Iris pigment epithelial cell (primary cell): ENCODE results near the gene BAIAP2.
"Not testable (repeated sequence)": the region's sequence is repeated elsewhere in the genome, so short reads cannot be mapped to it uniquely, and the experiment has no call there.

Source experiments
- DNase-seq: peaks from one replicate; pipeline ENCODE4 v3.0.0-alpha.2; 2011; ENCODE audit warnings: low read depth

Gene BAIAP2

GRCh38 chr17:81069135-81069645, 34.2 kb downstream of the BAIAP2 start:
- DNase-seq = no peak

- no peak for DNase-seq
Observed at GRCh38 chr17:81070541-81071246, 35.7 kb downstream of the BAIAP2 start.

GRCh38 chr17:81071761-81072741, 37.1 kb downstream of the BAIAP2 start:
- no peak for DNase-seq

GRCh38 chr17:81073967-81074839, 39.3 kb downstream of the BAIAP2 start:
- DNase-seq = no peak

GRCh38 chr17:81074875-81075274, 39.9 kb downstream of the BAIAP2 start:
- DNase-seq = no peak

DNA sequence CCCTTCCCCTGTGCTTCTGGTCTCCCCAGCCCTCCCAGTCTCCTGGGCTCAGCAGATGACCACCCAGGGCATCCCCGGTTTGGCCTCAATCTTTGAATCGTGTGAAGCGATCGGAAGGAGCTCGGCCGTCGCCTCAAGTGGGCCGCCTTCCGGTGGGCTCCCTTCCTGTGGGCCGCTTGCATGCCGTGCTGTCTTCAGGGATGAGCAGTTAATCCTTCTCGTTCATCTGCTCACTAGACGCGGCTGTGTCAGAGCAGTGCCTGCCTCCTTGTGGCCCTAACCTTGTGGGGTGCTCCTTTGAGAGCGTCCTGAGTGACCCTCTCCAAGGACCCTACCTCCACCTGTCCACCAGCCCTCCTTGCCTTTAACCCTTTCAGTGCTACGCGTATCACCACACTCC, 40.4 kb downstream of the BAIAP2 start:
- DNase-seq = no peak

DNA sequence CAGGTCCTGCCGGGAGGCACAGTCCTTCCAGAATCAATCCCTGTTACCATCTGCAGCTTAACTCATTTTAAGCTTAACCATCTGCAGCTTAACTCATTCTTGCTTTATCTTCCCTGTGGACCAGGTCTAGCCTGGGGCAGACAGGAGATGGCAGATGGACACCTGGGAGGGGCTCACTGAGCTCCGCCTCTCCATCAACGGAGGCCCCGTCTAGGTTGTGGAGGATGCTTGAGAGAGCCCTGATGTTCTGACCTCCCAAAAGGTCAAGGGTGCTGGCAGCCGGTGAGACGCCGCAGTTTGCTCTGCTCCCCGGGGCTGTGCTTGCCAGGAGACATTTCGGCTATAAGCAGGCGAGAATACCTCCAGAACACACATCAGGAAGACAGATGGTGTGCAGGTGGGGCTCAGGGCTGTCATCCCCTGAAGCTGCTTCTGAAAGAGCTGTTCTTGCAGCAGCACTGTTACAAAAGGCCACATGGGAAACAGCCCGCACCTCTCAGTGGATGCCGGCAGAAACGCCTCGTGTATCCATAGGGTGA, 41.3 kb downstream of the BAIAP2 start:
- DNase-seq = no peak

- not testable (repeated sequence) for DNase-seq
Observed at GRCh38 chr17:81078026-81078913, 43.3 kb downstream of the BAIAP2 start.

DNA sequence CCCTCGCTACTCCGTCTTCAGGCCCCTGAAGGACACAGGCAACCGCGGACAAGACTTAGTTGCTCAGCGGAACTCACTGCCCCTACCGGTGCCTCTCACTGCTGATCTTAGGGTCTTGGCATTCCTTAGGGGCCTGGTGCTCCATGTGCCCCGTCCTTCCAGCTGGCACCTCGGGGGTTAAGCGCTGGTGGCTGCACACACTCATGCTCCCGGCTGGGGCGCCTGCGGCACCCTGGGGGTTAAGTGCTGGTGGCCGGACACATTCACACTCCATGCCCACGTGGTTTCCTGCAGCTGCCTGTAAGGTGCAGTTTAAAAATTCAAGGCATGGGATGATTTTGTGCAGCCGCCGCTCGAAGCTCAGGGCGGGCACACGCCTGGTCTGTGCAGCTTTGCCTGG, 45.1 kb downstream of the BAIAP2 start:
- no peak for DNase-seq

GRCh38 chr17:81081222-81082176, 46.5 kb downstream of the BAIAP2 start:
- DNase-seq = no peak

- DNase-seq = no peak
Observed at GRCh38 chr17:81082177-81083073, 47.5 kb downstream of the BAIAP2 start.

DNA sequence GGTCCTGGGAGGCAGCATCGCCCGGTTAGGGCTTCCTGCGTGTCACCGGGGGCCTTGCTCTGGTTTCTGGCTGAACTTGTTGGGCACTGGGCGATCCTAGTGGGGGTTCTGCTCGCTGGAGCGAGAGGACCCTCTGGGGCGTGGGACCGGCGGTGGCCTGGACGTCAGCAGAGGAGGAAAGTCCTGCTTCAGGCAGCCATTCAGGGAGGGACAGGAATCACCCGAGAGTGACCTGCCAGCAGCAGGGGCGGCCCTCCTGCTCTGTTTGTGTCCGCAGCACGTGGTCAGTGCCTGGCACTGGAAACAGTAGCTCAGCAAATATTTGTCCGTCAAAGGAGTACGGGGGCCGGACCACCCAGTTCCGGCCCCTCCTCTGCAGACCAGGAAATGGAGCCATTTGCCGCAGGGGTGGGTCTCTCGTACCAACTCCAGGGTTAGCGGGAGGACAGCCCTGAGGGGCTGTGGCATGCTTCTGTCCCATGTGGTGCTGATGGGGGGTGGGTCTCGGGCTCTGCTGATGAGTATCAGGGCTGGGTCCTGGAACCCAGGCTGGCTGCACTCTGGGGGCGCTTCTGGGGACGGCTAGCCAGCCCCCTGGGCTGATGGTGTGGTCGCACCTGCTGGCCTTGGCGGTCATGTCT, 48.3 kb downstream of the BAIAP2 start:
- no peak for DNase-seq

DNA sequence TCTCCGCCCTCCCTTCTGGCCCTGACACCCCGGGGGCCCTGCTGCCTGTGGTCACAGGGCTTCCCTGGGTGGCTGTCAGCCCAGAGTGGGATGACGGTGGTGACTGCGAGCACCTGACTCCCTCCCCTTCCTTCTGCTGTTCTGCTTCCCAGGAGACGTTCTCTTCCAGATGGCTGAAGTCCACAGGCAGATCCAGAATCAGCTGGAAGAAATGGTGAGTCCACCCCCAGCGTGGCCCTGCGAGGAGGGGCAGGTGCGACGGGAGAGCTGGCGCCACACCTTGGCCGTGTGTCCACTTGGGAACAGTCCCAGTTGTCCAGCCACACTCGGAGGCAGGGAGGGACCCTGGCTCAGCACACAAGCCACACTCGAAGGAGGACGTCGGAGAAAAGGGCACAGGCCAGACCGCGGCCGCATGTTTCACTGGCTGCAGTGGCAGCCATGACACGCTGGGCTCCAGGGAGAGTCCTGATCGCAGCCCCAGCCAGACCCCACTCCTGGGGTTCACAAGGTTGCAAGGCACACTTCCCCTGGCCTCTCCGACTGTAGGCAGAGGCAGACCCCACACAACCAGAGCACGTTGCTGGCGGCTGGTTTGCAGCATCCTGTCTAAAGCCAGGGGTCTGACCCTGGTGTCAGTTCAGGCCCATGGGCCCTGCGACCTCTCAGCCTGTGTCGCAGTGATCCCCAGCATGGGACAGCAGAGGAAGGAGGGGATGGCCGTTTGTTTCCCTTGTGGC, 49.9 kb downstream of the BAIAP2 start:
- DNase-seq = no peak

DNA sequence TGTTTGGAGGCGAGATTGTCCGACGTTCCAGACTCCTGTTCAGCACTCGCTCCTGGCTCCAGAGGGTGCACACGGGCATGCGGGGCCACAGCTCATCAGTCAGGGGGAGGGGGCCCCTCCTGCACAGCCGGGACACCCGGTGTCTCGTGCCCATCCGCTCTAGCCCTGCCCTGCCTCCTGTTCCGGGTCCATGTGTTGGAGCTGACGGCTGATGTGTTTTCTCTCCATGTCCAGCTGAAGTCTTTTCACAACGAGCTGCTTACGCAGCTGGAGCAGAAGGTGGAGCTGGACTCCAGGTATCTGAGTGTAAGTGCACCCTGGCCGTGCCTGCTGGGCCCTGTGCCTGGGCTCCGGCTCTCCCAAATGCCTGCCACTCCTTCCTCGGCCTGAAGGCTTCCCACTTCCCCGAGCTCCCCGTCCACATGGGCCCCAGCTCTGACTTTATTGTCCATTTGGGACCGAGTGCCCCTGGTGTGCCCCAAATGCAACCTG, 50.5 kb downstream of the BAIAP2 start:
- DNase-seq = no peak

- no peak for DNase-seq
Observed at GRCh38 chr17:81086789-81087551, 52.0 kb downstream of the BAIAP2 start.
